ENCODE data around the gene IFNAR1.
"Not testable (repeated sequence)": the region's sequence is repeated elsewhere in the genome, so short reads cannot be mapped to it uniquely, and the experiment has no call there.

The IFNAR1 gene

GRCh38 chr21:33378081-33378480, 53.3 kb downstream of the IFNAR1 start:
- DNase-seq, result no peak

GRCh38 chr21:33379934-33380333, 55.2 kb downstream of the IFNAR1 start:
- not testable (repeated sequence) for DNase-seq

DNA sequence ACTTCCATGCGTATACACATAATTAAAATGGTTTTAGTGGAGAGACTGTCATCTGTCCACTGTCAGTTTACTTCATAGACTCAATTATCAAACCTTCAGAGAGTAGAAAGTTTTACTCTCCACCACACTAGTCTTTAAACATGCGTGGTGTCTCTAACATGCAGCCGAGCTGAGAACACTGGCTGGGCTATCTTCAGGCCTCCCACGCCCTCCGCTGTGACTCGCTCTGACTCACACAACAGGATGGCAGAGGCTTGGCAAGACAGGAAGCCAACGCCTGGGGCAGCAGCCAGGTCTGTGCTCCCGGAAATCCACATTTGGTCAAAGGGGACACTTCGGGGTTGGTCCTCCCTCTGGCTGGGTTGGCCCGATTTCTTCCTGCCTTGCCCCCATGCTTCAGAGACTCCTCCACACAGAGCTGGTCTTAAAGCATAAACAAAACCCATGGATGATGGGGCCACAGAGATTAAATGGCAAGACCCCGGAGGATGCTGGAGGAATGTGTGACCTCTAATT, 55.8 kb downstream of the IFNAR1 start:
- DNase-seq, result peak; percentile 72

GRCh38 chr21:33381381-33381780, 56.6 kb downstream of the IFNAR1 start:
- not testable (repeated sequence) for DNase-seq

GRCh38 chr21:33383056-33383888, 58.5 kb downstream of the IFNAR1 start:
- DNase-seq, result peak; percentile 62

- peak; percentile 81 for DNase-seq
Measured at GRCh38 chr21:33384841-33385331, 60.1 kb downstream of the IFNAR1 start.

DNA sequence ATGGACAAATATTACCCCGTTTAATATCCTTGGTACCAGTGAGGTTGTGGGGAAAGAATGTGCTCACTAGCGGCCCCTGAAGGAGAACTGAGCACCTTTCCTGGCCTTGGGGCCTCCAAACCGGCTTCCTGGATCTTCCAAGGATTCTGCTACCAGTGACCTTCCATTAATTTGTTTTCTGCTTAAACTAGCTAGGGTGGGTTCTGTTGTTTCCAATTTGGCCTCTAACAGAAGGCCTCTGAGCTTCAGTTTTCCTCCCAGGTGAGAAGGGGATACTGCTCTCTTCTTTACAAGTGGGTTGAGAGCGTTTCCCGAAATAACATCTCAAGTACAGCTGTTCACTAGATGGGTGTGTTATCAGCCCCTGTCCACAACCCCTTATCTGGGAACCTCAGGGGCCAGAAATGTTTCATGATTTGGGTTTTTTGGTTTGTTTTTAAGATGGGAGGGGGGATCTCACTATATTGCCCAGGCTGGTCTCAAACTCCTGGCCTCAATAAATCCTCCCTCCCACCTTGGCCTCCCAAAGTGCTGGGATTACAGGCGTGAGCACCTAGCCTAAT, 61.5 kb downstream of the IFNAR1 start:
- DNase-seq, result no peak

DNA sequence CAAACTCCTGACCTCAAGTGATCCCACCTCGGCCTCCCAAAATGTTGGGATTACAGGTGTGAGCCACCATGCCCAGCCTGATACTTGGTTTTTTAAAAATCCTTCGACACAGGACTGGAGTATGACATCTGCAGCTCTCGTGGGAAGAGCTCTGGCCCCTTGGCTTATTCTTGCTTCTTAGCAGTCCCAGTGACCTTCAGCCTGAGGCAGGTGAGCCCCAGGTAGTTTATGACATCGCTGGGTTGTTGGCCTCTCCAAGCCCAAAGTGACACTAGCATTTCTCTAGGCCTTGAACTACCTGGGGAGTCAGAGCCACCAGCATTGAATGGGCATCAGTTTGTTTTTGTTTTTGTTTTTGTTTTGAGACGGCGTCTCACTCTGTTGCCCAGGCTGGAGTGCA, 62.5 kb downstream of the IFNAR1 start:
- no peak for DNase-seq

- no peak for DNase-seq
Measured at GRCh38 chr21:33388188-33388587, 63.4 kb downstream of the IFNAR1 start.

- DNase-seq, result no peak
Measured at GRCh38 chr21:33390479-33390878, 65.7 kb downstream of the IFNAR1 start.

- no peak for DNase-seq
Measured at GRCh38 chr21:33391656-33392055, 66.9 kb downstream of the IFNAR1 start.

GRCh38 chr21:33392284-33392985, 67.7 kb downstream of the IFNAR1 start:
- DNase-seq, result no peak

GRCh38 chr21:33393348-33393747, 68.6 kb downstream of the IFNAR1 start:
- no peak for DNase-seq

DNA sequence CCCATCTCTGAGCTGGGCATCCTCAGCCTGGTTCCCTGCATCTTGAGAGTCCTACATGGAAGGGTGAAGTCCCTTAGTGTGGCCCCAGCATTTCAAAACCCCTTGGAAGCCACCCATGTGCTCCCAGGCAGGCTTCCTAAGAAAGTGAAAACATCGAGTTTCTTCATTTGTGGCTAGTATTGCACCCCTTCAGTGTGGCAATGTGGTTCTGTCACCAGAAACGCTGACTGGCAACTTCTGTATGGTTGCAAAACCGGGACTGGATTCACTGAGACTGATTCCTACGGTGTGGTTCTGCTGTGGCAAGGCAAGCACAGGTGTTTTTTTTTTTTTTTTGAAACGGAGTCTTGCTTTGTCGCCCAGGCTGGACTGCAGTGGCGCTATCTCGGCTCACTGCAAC, 69.5 kb downstream of the IFNAR1 start:
- DNase-seq, result no peak

- DNase-seq, result no peak
Measured at GRCh38 chr21:33395891-33396331, 71.1 kb downstream of the IFNAR1 start.

DNA sequence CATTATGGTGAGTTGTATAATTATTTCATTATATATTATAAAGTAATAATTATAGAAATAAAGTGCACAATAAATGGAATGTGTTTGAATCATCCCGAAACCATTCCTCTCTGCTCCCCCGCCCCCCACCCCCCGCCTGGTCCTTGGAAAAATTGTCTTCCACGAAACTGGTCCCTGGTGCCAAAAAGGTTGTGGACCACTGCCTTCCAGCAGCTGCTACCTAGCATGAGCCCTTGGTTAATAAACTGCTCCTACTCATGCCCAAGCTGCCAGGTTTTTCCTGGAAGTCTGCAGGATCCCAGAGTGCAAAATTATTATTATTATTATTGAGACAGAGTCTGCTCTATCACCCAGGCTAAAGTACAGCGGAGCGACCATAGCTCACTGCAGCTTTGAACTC, 71.7 kb downstream of the IFNAR1 start:
- no peak for DNase-seq

DNA sequence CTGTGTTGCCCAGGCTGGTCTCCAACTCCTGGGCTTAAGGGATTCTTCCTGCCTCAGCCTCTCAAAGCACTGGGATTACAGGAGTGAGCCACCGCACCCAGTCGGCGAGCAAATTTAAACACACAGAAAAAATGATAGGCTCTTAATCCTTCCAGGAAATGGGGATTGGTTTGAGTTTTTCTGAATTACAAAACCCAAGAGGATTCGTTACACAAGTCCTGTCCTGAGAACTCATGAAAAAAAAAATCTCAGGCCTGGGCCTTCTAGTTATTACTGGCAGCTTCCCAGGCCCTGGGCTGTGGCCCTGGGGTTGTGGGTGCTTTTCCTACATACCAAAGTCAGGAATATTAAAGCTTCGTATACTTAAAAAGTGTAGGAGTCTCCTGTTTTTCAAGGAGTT, 72.2 kb downstream of the IFNAR1 start:
- no peak for DNase-seq

DNA sequence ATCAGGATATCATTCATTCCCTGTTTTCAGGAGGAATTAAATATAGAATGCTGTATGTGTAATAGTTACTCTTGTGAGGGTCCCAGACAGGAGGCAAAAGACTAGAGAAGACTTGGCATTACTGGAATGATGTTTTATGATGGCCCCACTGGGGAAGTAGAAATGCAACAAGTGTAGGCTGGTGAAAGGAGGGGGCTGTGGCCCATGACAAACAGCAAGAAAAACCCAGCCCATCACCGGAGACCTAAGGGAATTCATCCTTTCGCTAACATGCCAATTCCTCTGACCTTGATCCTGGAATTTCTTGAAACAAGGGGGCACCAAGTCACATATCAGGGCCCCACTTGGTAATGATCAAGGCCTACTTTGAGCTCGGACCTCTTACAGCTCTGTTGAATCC, 72.9 kb downstream of the IFNAR1 start:
- DNase-seq, result no peak

- DNase-seq, result no peak
Measured at GRCh38 chr21:33398361-33398760, 73.6 kb downstream of the IFNAR1 start.

DNA sequence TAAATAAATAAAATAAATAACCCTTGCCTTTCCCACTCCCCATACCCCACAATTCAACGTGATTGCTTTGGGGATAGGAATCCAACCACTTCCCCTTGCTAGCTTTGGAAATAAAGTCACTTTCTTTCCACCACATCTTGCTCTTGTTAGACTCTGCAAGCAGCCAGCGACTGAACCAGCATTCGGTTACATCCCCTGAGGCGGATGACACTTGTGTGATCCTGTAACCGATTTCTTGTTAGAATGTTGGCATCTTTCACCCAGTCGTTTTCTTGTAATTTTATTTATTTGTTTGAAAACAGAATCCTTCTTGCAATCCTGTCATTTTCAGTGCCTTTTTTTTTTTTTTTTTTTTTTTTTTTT, 76.8 kb downstream of the IFNAR1 start:
- no peak for DNase-seq

DNA sequence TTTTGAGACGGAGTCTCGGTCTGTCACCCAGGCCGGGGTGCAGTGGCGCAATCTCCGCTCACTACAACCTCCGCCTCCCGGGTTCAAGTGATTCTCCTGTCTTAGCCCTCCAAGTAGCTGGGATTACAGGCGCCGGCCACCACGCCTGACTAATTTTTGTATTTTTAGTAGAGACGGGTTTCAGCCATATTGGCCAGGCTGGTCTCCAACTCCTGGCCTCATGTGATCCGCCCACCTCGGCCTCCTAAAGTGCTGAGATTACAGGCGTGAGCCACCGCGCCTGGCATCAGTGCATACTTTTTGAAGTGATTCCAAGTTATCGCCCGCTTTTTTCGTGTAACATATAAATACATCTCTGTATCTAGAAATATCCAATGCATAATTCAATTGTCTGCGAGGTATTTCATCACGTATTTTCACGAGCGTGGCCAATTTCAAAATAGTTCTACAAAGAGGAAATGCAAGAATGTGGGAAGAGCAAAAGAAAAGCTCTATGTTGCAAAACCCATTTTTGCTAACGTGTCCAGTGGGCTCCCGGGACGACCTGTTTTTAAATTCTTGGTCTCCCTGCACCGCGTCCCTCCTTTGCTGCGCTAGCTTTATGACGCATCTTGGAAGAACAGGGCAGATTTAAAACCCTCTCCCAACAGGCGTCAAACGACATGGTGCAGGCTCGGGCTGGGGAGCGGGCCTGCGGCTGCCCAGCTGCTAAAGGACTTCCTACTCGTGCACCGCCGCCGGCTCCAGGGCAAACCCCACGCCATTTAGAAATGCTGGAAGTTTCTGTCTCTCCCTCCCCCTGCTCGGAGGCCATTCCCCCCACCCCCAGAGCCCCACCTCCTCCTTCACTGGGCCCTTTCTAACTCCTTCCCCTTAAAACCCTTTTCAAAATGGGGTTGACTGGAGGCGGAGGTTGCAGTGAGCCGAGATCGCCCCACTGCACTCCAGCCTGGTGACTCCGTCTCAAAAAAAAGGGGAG, 77.5 kb downstream of the IFNAR1 start:
- DNase-seq, result no peak

GRCh38 chr21:33403128-33403785, 78.5 kb downstream of the IFNAR1 start, which contains the start of gene IFNGR2:
IFNGR2 (plus strand) TSS chr21:33403413; CDS start chr21:33403544, 131 bp downstream.
- DNase-seq, result peak; percentile 33

All from central memory CD4-positive, alpha-beta T cell (primary cell).